ENCODE data around the gene CEP250.

Gene CEP250

DNA sequence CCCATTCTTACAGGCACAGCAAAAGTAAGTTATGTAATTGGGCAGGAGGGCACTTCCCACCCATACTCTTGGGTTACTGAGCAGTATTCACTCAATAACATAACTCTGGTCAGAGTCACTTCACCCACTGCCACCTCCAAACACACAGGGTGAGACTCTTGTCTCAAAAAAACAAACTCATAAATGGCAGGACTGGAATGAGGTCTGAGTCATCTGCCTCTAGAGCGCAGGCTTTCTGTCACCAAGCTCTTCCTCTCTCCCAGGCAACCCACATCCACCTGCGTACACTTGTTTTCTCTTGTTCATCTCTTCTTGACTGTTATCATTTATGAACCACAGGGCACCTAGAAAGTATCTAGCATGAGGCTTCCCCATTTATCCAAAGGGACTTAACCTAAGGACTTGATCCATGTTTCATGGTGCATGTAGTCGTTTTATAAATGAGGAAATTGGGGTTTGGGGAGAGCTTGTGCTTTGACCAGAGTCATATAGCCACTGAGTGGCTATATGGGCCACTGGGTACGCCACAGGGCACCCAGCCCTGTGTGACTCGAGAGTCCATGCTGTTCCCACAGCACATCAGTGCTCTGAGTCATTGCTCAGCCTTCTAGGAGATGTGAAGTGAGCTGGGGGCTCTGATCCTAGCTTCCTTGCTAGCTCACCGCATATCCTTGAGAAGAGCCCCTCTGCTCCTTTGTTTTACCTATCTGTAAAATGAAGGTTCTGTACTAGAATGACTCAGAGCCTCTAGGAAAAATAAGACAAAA, 51.7 kb downstream of the CEP250 start:
- Histone ChIP-seq H3K79me2 (ENCODE audit: insufficient read depth, low read length) (no peaks in the 10 kb centered on the region), H3K9me3 (ENCODE audit: insufficient read depth, low read depth, low read length) (no peaks in the 10 kb centered on the region), H3K36me3 (ENCODE audit: insufficient read depth, low read length) (peaks cover 67% of the 10 kb centered on the region; the same call in 1 of the 2 replicates), H2AFZ (ENCODE audit: low read length) (no peak overlapping the region), H3K9me2 (replicated peaks; ENCODE audit: low read depth, low read length) (no peaks in the 10 kb centered on the region), H3K4me2 (ENCODE audit: low read depth, low read length, poor library complexity, severe bottlenecking) (no peak overlapping the region), H3K9ac (ENCODE audit: low read depth, low read length, poor library complexity, severe bottlenecking) (no peak overlapping the region), H3F3A (ENCODE audit: low read depth) (no peaks in the 10 kb centered on the region), H3K4me3 (ENCODE audit: low read length, poor library complexity, severe bottlenecking) (no peak overlapping the region), H4K20me1 (ENCODE audit: insufficient read depth, low read length, poor library complexity, severe bottlenecking) (no peaks in the 10 kb centered on the region), H3K27me3 (ENCODE audit: insufficient read depth, low read length, poor library complexity, severe bottlenecking) (no peaks in the 10 kb centered on the region), H3K4me1 (ENCODE audit: insufficient read depth, low read length, poor library complexity, severe bottlenecking) (peaks cover 9% of the 10 kb centered on the region)
- TF ChIP-seq EZH2phosphoT487 (IDR thresholded peaks at IDR 0.05; ENCODE audit: borderline replicate concordance) (no peak), CTCF (conservative IDR thresholded peaks at IDR 0.05; ENCODE audit: low read length) (no peak)

GRCh38 chr20:35508493-35509218, 53.3 kb downstream of the CEP250 start:
- no peaks in the 10 kb centered on the region for H3F3A ChIP-seq (ENCODE audit: low read depth)
- no peaks in the 10 kb centered on the region for H3K27me3 ChIP-seq (ENCODE audit: insufficient read depth, low read length, poor library complexity, severe bottlenecking)
- peaks cover 61% of the 10 kb centered on the region; the same call in 1 of the 2 replicates for H3K36me3 ChIP-seq (ENCODE audit: insufficient read depth, low read length)
- H2AFZ ChIP-seq (ENCODE audit: low read length), result no peak overlapping the region
- TF ChIP-seq CTCF (conservative IDR thresholded peaks at IDR 0.05; ENCODE audit: low read length) (no peak), EZH2phosphoT487 (IDR thresholded peaks at IDR 0.05; ENCODE audit: borderline replicate concordance) (no peak)
- H3K9me2 ChIP-seq (replicated peaks; ENCODE audit: low read depth, low read length), result no peaks in the 10 kb centered on the region
- no peak overlapping the region for H3K4me2 ChIP-seq (ENCODE audit: low read depth, low read length, poor library complexity, severe bottlenecking)
- H4K20me1 ChIP-seq (ENCODE audit: insufficient read depth, low read length, poor library complexity, severe bottlenecking), result no peaks in the 10 kb centered on the region
- H3K79me2 ChIP-seq (ENCODE audit: insufficient read depth, low read length), result no peaks in the 10 kb centered on the region
- H3K4me3 ChIP-seq (ENCODE audit: low read length, poor library complexity, severe bottlenecking), result no peak overlapping the region
- peaks cover 9% of the 10 kb centered on the region for H3K4me1 ChIP-seq (ENCODE audit: insufficient read depth, low read length, poor library complexity, severe bottlenecking)
- H3K9ac ChIP-seq (ENCODE audit: low read depth, low read length, poor library complexity, severe bottlenecking), result no peak overlapping the region
- H3K9me3 ChIP-seq (ENCODE audit: insufficient read depth, low read depth, low read length), result no peaks in the 10 kb centered on the region

GRCh38 chr20:35510951-35511735, 55.7 kb downstream of the CEP250 start:
- no peak overlapping the region for H3K9ac ChIP-seq (ENCODE audit: low read depth, low read length, poor library complexity, severe bottlenecking)

More at GRCh38 chr20:35510951-35511735, 55.7 kb downstream of the CEP250 start:
- H3K4me3 ChIP-seq (ENCODE audit: low read length, poor library complexity, severe bottlenecking), result no peak overlapping the region
- peaks cover 47% of the 10 kb centered on the region; the same call in 1 of the 2 replicates for H3K36me3 ChIP-seq (ENCODE audit: insufficient read depth, low read length)
- H3K27me3 ChIP-seq (ENCODE audit: insufficient read depth, low read length, poor library complexity, severe bottlenecking), result no peaks in the 10 kb centered on the region
- TF ChIP-seq EZH2phosphoT487 (IDR thresholded peaks at IDR 0.05; ENCODE audit: borderline replicate concordance) (no peak), CTCF (conservative IDR thresholded peaks at IDR 0.05; ENCODE audit: low read length) (no peak)
- H3F3A ChIP-seq (ENCODE audit: low read depth), result no peaks in the 10 kb centered on the region
- H3K9me3 ChIP-seq (ENCODE audit: insufficient read depth, low read depth, low read length), result no peaks in the 10 kb centered on the region
- no peaks in the 10 kb centered on the region for H3K79me2 ChIP-seq (ENCODE audit: insufficient read depth, low read length)
- no peaks in the 10 kb centered on the region for H3K9me2 ChIP-seq (replicated peaks; ENCODE audit: low read depth, low read length)
- no peaks in the 10 kb centered on the region for H4K20me1 ChIP-seq (ENCODE audit: insufficient read depth, low read length, poor library complexity, severe bottlenecking)
- H3K4me2 ChIP-seq (ENCODE audit: low read depth, low read length, poor library complexity, severe bottlenecking), result no peak overlapping the region
- no peak overlapping the region for H2AFZ ChIP-seq (ENCODE audit: low read length)
- H3K4me1 ChIP-seq (ENCODE audit: insufficient read depth, low read length, poor library complexity, severe bottlenecking), result peaks cover 6% of the 10 kb centered on the region

Data from Loucy (cell line).